DOHH2 (cell line): Measurements from ENCODE around the gene IFI27L2.

Source experiments
- EZH2phosphoT487 ChIP-seq: fragments of 200-600 bp; sonication (generic); IDR thresholded peaks from 2 replicates; pipeline ENCODE4 v1.6.1; 2017; ENCODE audit warnings: borderline replicate concordance, mild to moderate bottlenecking, antibody characterized with exemption, low read length, moderate library complexity, mixed read lengths
- TF ChIP-seq, protein P1 (sequence below): fragments of 200-600 bp; sonication (generic); IDR thresholded peaks from one replicate; pipeline ENCODE4 v1.5.1; 2014; ENCODE audit warnings: antibody characterized with exemption, mild to moderate bottlenecking, low read depth, low read length; ENCODE audit not compliant: poor library complexity, severe bottlenecking

DNA sequence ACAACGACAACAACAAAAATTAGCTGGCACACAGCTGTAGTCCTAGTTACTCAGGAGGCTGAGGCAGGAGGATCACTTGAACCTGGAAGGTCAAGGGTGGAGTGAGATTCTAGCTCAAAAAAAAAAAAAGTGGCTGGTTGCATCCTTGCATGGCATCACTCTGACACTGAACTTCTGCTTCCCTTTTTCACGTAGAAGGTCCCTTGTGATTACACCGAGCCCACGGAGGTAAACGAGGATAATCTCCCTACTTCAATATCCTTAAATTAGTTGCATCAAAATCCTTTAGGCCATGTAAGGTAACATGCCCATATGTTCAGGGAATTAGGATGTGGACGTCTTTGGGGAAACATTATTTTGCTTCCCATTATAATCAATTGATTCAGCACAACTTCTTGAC is 40.7 kb upstream of the IFI27L2 start:
- TF ChIP-seq, protein P1, sequence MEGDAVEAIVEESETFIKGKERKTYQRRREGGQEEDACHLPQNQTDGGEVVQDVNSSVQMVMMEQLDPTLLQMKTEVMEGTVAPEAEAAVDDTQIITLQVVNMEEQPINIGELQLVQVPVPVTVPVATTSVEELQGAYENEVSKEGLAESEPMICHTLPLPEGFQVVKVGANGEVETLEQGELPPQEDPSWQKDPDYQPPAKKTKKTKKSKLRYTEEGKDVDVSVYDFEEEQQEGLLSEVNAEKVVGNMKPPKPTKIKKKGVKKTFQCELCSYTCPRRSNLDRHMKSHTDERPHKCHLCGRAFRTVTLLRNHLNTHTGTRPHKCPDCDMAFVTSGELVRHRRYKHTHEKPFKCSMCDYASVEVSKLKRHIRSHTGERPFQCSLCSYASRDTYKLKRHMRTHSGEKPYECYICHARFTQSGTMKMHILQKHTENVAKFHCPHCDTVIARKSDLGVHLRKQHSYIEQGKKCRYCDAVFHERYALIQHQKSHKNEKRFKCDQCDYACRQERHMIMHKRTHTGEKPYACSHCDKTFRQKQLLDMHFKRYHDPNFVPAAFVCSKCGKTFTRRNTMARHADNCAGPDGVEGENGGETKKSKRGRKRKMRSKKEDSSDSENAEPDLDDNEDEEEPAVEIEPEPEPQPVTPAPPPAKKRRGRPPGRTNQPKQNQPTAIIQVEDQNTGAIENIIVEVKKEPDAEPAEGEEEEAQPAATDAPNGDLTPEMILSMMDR, result no peak
- TF ChIP-seq EZH2phosphoT487, result no peak
